K562 (cell line): ENCODE measurements around the gene CCDC82. TPM values are rescaled to one million over a fixed set of nuclear protein-coding genes. Genes with fewer than 3 reads are reported as not detected.
A peak's percentile ranks its signal among the peaks of the same experiment; 100 is the strongest.

Source experiments
- ATAC-seq: fragments of 200-7000 bp; cut with Tn5 transposase; 3 replicates; pipeline ENCODE4 v1.9.1; 2020; ENCODE audit warnings: moderate library complexity
- Bru-seq: library from RNA; stranded (reverse); fragments of 400-500 nt; gene quantifications from one replicate; lab custom pipeline; 2021; lab: Mats Ljungman, UMichigan
- BruChase-seq, 2 experiments: library from RNA; stranded (reverse); fragments of 400-500 nt; gene quantifications; one replicate each; lab custom pipeline; 2021; lab: Mats Ljungman, UMichigan
- BruUV-seq: library from RNA; stranded (reverse); fragments of 400-500 nt; replicated peaks from 2 replicates; lab custom pipeline; 2021; lab: Mats Ljungman, UMichigan
- CTCF ChIA-PET: fragments of 300-600 bp; formaldehyde crosslinking; extraction: SDS; loops from one replicate; lab custom pipeline; 2021; ENCODE audit warnings: low intra/inter-chr PET ratio; lab: Yijun Ruan, JAX
- POLR2A ChIA-PET: fragments of 300-600, 350-650 bp; sonication (Branson Sonifier 250); formaldehyde crosslinking; extraction: SDS; loops from one replicate; lab custom pipeline; 2021; ENCODE audit warnings: antibody characterized with exemption, inconsistent platforms; lab: Yijun Ruan, JAX
- DNase-seq, 4 experiments: peaks; one replicate each; pipeline versions ENCODE4 v3.0.0 to v3.0.0-alpha.2; 2011 to 2018; ENCODE audit warnings: low spot score in 3 of 4, mixed read lengths in 3 of 4; ENCODE audit errors: extremely low read depth in 1 of 4
- FAIRE-seq: peaks from 2 replicates; lab custom pipeline; 2011; peaks lifted over from hg19 to GRCh38; lab: Jason Lieb, UNC
- H2AFZ ChIP-seq: 2 replicates; pipeline ENCODE4 v1.6.0; 2011; ENCODE audit warnings: low read depth, low read length, control low read depth, inconsistent platforms
- H3K27ac ChIP-seq: fragments of 200-600 bp; 3 replicates; pipeline ENCODE4 v1.8.0; 2011; ENCODE audit warnings: low read depth, mild to moderate bottlenecking, control low read depth, inconsistent platforms, low read length, moderate library complexity, mixed read lengths; ENCODE audit errors: extremely low read depth
- H3K27me3 ChIP-seq, 2 experiments: fragments of 300-600 bp in 1 of 2; 2 replicates in 1 of 2; 3 replicates in 1 of 2; pipeline versions ENCODE4 v1.6.0 to v1.8.0; 2011; ENCODE audit warnings: inconsistent platforms in 2 of 2, low read length in 2 of 2, mild to moderate bottlenecking in 1 of 2, mixed read lengths in 1 of 2, moderate library complexity in 1 of 2; ENCODE audit not compliant: control insufficient read depth in 2 of 2, insufficient read depth in 2 of 2
- H3K36me3 ChIP-seq: fragments of 300-600 bp; 3 replicates; pipeline ENCODE4 v1.8.0; 2011; ENCODE audit warnings: mild to moderate bottlenecking, low read length, inconsistent platforms; ENCODE audit not compliant: control insufficient read depth, insufficient read depth
- H3K4me1 ChIP-seq, 2 experiments: fragments of 200-600 bp in 1 of 2; replicated peaks in 1 of 2; 2 replicates in 1 of 2; 3 replicates in 1 of 2; pipeline versions ENCODE4 v1.5.1 to v1.8.0; 2011; ENCODE audit warnings: inconsistent platforms in 2 of 2, low read length in 2 of 2, mild to moderate bottlenecking in 1 of 2, mixed read lengths in 1 of 2, moderate library complexity in 1 of 2; ENCODE audit not compliant: control insufficient read depth in 2 of 2, insufficient read depth in 2 of 2
- H3K4me2 ChIP-seq: 2 replicates; pipeline ENCODE4 v1.6.1; 2011; ENCODE audit warnings: low read length, control low read depth, inconsistent platforms, mixed read lengths; ENCODE audit not compliant: insufficient read depth
- H3K4me3 ChIP-seq: fragments of 200-600 bp; sonication (generic), shearing (Covaris generic); 2 replicates; pipeline ENCODE4 v1.5.1; 2016; ENCODE audit warnings: control low read depth, inconsistent platforms
- H3K79me2 ChIP-seq: fragments of 200-600 bp; 3 replicates; pipeline ENCODE4 v1.8.0; 2011; ENCODE audit warnings: low read length, inconsistent platforms; ENCODE audit not compliant: control insufficient read depth, insufficient read depth
- H3K9ac ChIP-seq, 2 experiments: 2 replicates each; pipeline versions ENCODE4 v1.6.0 to v1.6.1; 2011; ENCODE audit warnings: low read depth in 2 of 2, low read length in 2 of 2, control low read depth in 1 of 2, inconsistent platforms in 1 of 2, mild to moderate bottlenecking in 1 of 2, mixed read lengths in 1 of 2; ENCODE audit not compliant: insufficient read depth in 1 of 2
- H3K9me1 ChIP-seq: one replicate; pipeline ENCODE4 v1.6.0; 2011; ENCODE audit warnings: inconsistent platforms, mild to moderate bottlenecking, low read length, moderate library complexity; ENCODE audit not compliant: control insufficient read depth, insufficient read depth
- H3K9me3 ChIP-seq: replicated peaks from 2 replicates; pipeline ENCODE4 v1.5.1; 2011; ENCODE audit warnings: low read depth, low read length, inconsistent platforms; ENCODE audit not compliant: control insufficient read depth, insufficient read depth
- H4K20me1 ChIP-seq: replicated peaks from 2 replicates; pipeline ENCODE4 v1.6.1; 2011; ENCODE audit warnings: low read length, inconsistent platforms, mixed read lengths; ENCODE audit not compliant: control insufficient read depth, insufficient read depth
- CEBPZ ChIP-seq: fragments of 150-350 bp; IDR thresholded peaks from 2 replicates; pipeline ENCODE4 v1.6.1; 2014; ENCODE audit warnings: low read depth, mild to moderate bottlenecking, low read length, borderline replicate concordance
- CREBBP ChIP-seq: IDR thresholded peaks from one replicate; pipeline ENCODE4 v1.6.1; 2012; ENCODE audit warnings: low read depth, mild to moderate bottlenecking, control low read depth, inconsistent platforms, low read length
- CREM ChIP-seq: IDR thresholded peaks from 2 replicates; pipeline ENCODE4 v1.6.1; 2014; ENCODE audit warnings: antibody characterized with exemption, low read depth
- FIP1L1 ChIP-seq: fragments of 200-400 bp; formaldehyde crosslinking; IDR thresholded peaks from 2 replicates; pipeline ENCODE4 v1.6.1; 2018; ENCODE audit warnings: mild to moderate bottlenecking, low read depth, low read length; ENCODE audit not compliant: poor library complexity, severe bottlenecking
- MED1 ChIP-seq: sonication (generic); formaldehyde crosslinking; IDR thresholded peaks from 2 replicates; pipeline ENCODE4 v1.8.1; 2023; ENCODE audit warnings: missing genetic modification reagents, borderline replicate concordance
- MTF1 ChIP-seq: fragments of 250-450 bp; sonication (Bioruptor Pico); IDR thresholded peaks from 2 replicates; pipeline ENCODE4 v1.9.0; 2021; ENCODE audit warnings: moderate library complexity, mild to moderate bottlenecking, inconsistent platforms, borderline replicate concordance
- PTTG1 ChIP-seq: fragments of 450-650 bp; IDR thresholded peaks from 2 replicates; pipeline ENCODE4 v1.6.1; 2016; ENCODE audit warnings: low read depth, mild to moderate bottlenecking, missing genetic modification characterization, missing compliant biosample characterization
- ZBTB33 ChIP-seq: sonication (generic); formaldehyde crosslinking; IDR thresholded peaks from 2 replicates; pipeline ENCODE4 v1.8.1; 2023; ENCODE audit warnings: mild to moderate bottlenecking, missing genetic modification reagents
- ZC3H11A ChIP-seq: IDR thresholded peaks from 2 replicates; pipeline ENCODE4 v1.6.1; 2012; ENCODE audit warnings: low read depth, low read length, improper control_type of control experiment
- WGBS: fragments of 100-300 bp; shearing (Covaris generic); methylation state at CpG from one replicate; pipeline ENCODE4 v1.1.6; 2016; ENCODE audit warnings: low coverage, mixed read lengths; ENCODE audit not compliant: insufficient coverage; ENCODE audit errors: missing lambda C conversion rate; 5-methylcytosine and 5-hydroxymethylcytosine counted together
- in situ Hi-C: fragments of 300-500 bp; cut with MboI; formaldehyde crosslinking; loops from 4 replicates; pipeline ENCODE4 v1.15.0; 2018; ENCODE audit warnings: inconsistent platforms, mixed read lengths
- intact Hi-C: fragments of 100-400 bp; cut with micrococcal nuclease; formaldehyde crosslinking; loops from 2 replicates; pipeline ENCODE4 v1.14.2; 2022
- long read RNA-seq, 3 experiments: library from polyadenylated mRNA in 2 of 3; library from RNA in 1 of 3; unstranded in 2 of 3; stranded (forward) in 1 of 3; transcript quantifications; one replicate each; pipeline ENCODE4 v2.0.0, GENCODE V29; 2019 to 2022
- polyA minus RNA-seq, 3 experiments: library from RNA; depleted of rRNA, polyadenylated mRNA; stranded (reverse); fragments of >200 nt; gene quantifications; 2 replicates each; pipeline ENCODE4 v1.2.3, GENCODE V29; 2011
- polyA plus RNA-seq, 8 experiments: library from polyadenylated mRNA; depleted of rRNA in 4 of 8; stranded (reverse) in 5 of 8; unstranded in 3 of 8; fragments of >200 nt; fragmentation: Nextera tagmentation in 2 of 8; fragmentation: Illumina TruSeq in 1 of 8; extraction: Ambion mirVana in 2 of 8; extraction: Trizol in 1 of 8; gene quantifications; 2 replicates each; pipeline versions ENCODE4 v1.2.1 to v1.2.3, GENCODE V29; 2011 to 2014; ENCODE audit warnings: inconsistent platforms in 1 of 8, missing spikeins in 1 of 8
- total RNA-seq, 7 experiments: library from RNA; depleted of rRNA in 6 of 7; stranded (reverse); fragments of >200 nt in 6 of 7; fragmentation: Illumina TruSeq in 2 of 7; extraction: Trizol in 2 of 7; gene quantifications; 2 replicates each; pipeline versions ENCODE4 v1.2.1 to v1.2.3, GENCODE V29; 2011 to 2021; ENCODE audit warnings: low replicate concordance in 1 of 7

Gene CCDC82
- total RNA-seq (2011; cell fraction: chromatin; rRNA removed; ENCODE audit: low replicate concordance), result 16.2 and 95.5 TPM in 2 replicates
- total RNA-seq (2011; cell fraction: nucleolus; rRNA removed), result 7.0 and 10.5 TPM in 2 replicates
- total RNA-seq (2011; cell fraction: nucleoplasm; rRNA removed), result 32.7 and 61.0 TPM in 2 replicates
- total RNA-seq (2014; rRNA removed) (10.3 and 12.5 TPM in 2 replicates), total RNA-seq (2014; rRNA removed; fragmentation: Illumina TruSeq; extraction: Trizol) (24.5 and 36.9 TPM in 2 replicates), total RNA-seq (2015; rRNA removed; fragmentation: Illumina TruSeq; extraction: Trizol) (23.7 and 25.7 TPM in 2 replicates), total RNA-seq (2021) (16.2 and 16.5 TPM in 2 replicates), polyA plus RNA-seq (2011; rRNA removed) (17.5 and 21.8 TPM in 2 replicates), polyA plus RNA-seq (2014; fragmentation: Illumina TruSeq; extraction: Trizol) (44.0 and 51.3 TPM in 2 replicates), polyA plus RNA-seq (2014; fragmentation: Nextera tagmentation; extraction: Ambion mirVana) (10 to 100 TPM; 23.7 to 24.7 TPM), polyA plus RNA-seq (2014; rRNA removed) (37.2 and 45.7 TPM in 2 replicates), polyA minus RNA-seq (2011; rRNA and poly(A)+ RNA removed) (19.2 and 20.1 TPM in 2 replicates), Bru-seq, nascent RNA (percentile 79 among the genes with signal in this experiment), BruChase-seq, experiment 1, labeled RNA remaining after a 2-hour chase (percentile 83 among the genes with signal in this experiment), BruChase-seq, experiment 2, labeled RNA remaining after a 6-hour chase (percentile 83 among the genes with signal in this experiment)
- 1.9 and 5.6 TPM in 2 replicates for polyA plus RNA-seq (2011; cell fraction: cytosol; rRNA removed)
- 14.6 and 22.5 TPM in 2 replicates for polyA plus RNA-seq (2011; cell fraction: nucleus; rRNA removed)
- polyA plus RNA-seq (2012), result 19.3 and 21.7 TPM in 2 replicates
- polyA minus RNA-seq (2011; cell fraction: cytosol; rRNA and poly(A)+ RNA removed), result 4.2 and 4.4 TPM in 2 replicates
- polyA minus RNA-seq (2011; cell fraction: nucleus; rRNA and poly(A)+ RNA removed), result 26.7 and 39.9 TPM in 2 replicates
- long read RNA-seq, experiment 1, full-length matches to known transcripts, result 62 of 93 reads
- long read RNA-seq, experiment 1, partial matches to known transcripts, result 9 of 93 reads
- long read RNA-seq, experiment 1, other reads (novel, unspliced or antisense), result 22 of 93 reads
- long read RNA-seq, experiment 2, partial matches to known transcripts, result 0 of 10 reads
- long read RNA-seq, experiment 2, other reads (novel, unspliced or antisense), result 10 of 10 reads
- long read RNA-seq, experiment 3, full-length matches to known transcripts, result 7 of 14 reads
- long read RNA-seq, experiment 3, partial matches to known transcripts, result 4 of 14 reads
- long read RNA-seq, experiment 3, other reads (novel, unspliced or antisense), result 3 of 14 reads

- under 1% methylated on average over 39 of the region's 53 CpGs for WGBS
- Histone ChIP-seq H2AFZ (peak within 1 kb of the TSS; percentile 94), H3K36me3 (peaks cover 9% of the 10 kb centered on the region; the same call in 2 of the 3 replicates), H3K4me2 (peak within 1 kb of the TSS; percentile 90), H3K9me3 (peaks cover 10% of the 10 kb centered on the region; the same call in 1 of the 2 replicates), H3K79me2 (peaks cover 47% of the 10 kb centered on the region), H3K4me3 (peak within 1 kb of the TSS; percentile 67), H3K9ac (peak within 1 kb of the TSS; percentile 61 to 89), H3K4me1 (peaks cover 0 to 4% of the 10 kb centered on the region in 2 experiments; a peak in 1 of 5 replicates), H3K27ac (peak within 1 kb of the TSS; percentile 87), H4K20me1 (no peaks in the 10 kb centered on the region), H3K9me1 (no peaks in the 10 kb centered on the region), H3K27me3 (no peaks in the 10 kb centered on the region)
- BruUV-seq, result no TSS peak
- ATAC-seq (peak; percentile 97), FAIRE-seq (peak; percentile 87), DNase-seq (peak; percentile 97 to 98 (median 98))
- in situ Hi-C loops (loop anchor here (5.0 kb wide), 1 partner anchor 43 kb away; no protein-coding TSS in a partner anchor), intact Hi-C loops (loop anchor here (5.0 kb wide), 1 partner anchor 148 kb away; no protein-coding TSS in a partner anchor)
- CTCF ChIA-PET, result no interaction called here
- POLR2A ChIA-PET, result interaction anchor here (0.6 to 1.5 kb wide), 8 partner anchors 10 to 1964 kb away, joined by 3 to 5 read pairs (median 4); partner anchors contain the start of gene CEP57
- TF ChIP-seq ZBTB33 (CRISPR knock-in tag) (0 out of 2 replicates have a peak, but pooled peaks have one; percentile 15), FIP1L1 (peak; percentile 86), MED1 (no peak), CEBPZ (no peak), CREBBP (no peak), CREM (peak; percentile 47), ZC3H11A (no peak), MTF1 (CRISPR knock-in tag) (no peak), PTTG1 (tag) (no peak)
These were observed at the start of gene CCDC82, which contains the start of gene JRKL for GRCh38 chr11:96389720-96390487. Gene CCDC82 (minus strand): TSS chr11:96389912. CDS start chr11:96384747, 5,165 bp downstream. Gene JRKL (plus strand): TSS chr11:96390013. CDS start chr11:96390650, 637 bp downstream.
